HS-27A (cell line): ENCODE results near the gene GPR31.

Experiments used
- DNase-seq: peaks from one replicate; pipeline ENCODE4 v3.0.0-alpha.2; 2012; ENCODE audit warnings: low read depth, missing footprints

Gene GPR31

GRCh38 chr6:167118006-167118405 is 39.8 kb downstream of the GPR31 start:
- no peak for DNase-seq

GRCh38 chr6:167116838-167117228 is 40.9 kb downstream of the GPR31 start:
- no peak for DNase-seq

- no peak for DNase-seq
Measured at GRCh38 chr6:167116109-167116837, 41.5 kb downstream of the GPR31 start.

- no peak for DNase-seq
Measured at GRCh38 chr6:167115054-167115453, 42.7 kb downstream of the GPR31 start.

GRCh38 chr6:167113935-167114910 is 43.6 kb downstream of the GPR31 start:
- no peak for DNase-seq

- no peak for DNase-seq
Measured at GRCh38 chr6:167113047-167113754, 44.6 kb downstream of the GPR31 start.

- DNase-seq, result no peak
Measured at GRCh38 chr6:167112421-167112820, 45.4 kb downstream of the GPR31 start.

GRCh38 chr6:167111597-167111996 is 46.2 kb downstream of the GPR31 start:
- DNase-seq, result no peak

- no peak for DNase-seq
Measured at GRCh38 chr6:167109651-167110050, 48.1 kb downstream of the GPR31 start.

- no peak for DNase-seq
Measured at GRCh38 chr6:167108278-167108677, 49.5 kb downstream of the GPR31 start.

GRCh38 chr6:167107787-167108186 is 50.0 kb downstream of the GPR31 start:
- DNase-seq, result no peak

- DNase-seq, result no peak
Measured at GRCh38 chr6:167106406-167106805, 51.4 kb downstream of the GPR31 start.
